Neural progenitor cell (in vitro differentiated cells): ENCODE results near the gene CCDC33. TPM values are rescaled to one million over a fixed set of nuclear protein-coding genes. Genes with fewer than 3 reads are reported as not detected.

Experiments used
- DNase-seq: peaks from one replicate; pipeline ENCODE4 v3.0.0-alpha.2; 2016; ENCODE audit warnings: low spot score
- H2AFZ ChIP-seq: fragments of 200-600 bp; sonication (generic); replicated peaks from 2 replicates; pipeline ENCODE4 v1.6.1; 2016; ENCODE audit warnings: antibody characterized with exemption
- H3F3A ChIP-seq: fragments of 200-600 bp; sonication (generic); 2 replicates; pipeline ENCODE4 v1.6.1; 2016; ENCODE audit warnings: antibody characterized with exemption, low read depth
- H3K27ac ChIP-seq: fragments of 200-600 bp; sonication (generic); 2 replicates; pipeline ENCODE4 v1.5.1; 2016; ENCODE audit warnings: mild to moderate bottlenecking
- H3K27me3 ChIP-seq: fragments of 200-600 bp; sonication (generic); 2 replicates; pipeline ENCODE4 v1.6.1; 2016; ENCODE audit warnings: mild to moderate bottlenecking, moderate library complexity
- H3K36me3 ChIP-seq: fragments of 200-600 bp; sonication (generic); 2 replicates; pipeline ENCODE4 v1.5.1; 2016
- H3K4me1 ChIP-seq: fragments of 200-600 bp; sonication (generic); 2 replicates; pipeline ENCODE4 v1.6.1; 2016; ENCODE audit warnings: mixed run types
- H3K4me2 ChIP-seq: fragments of 200-600 bp; sonication (generic); 2 replicates; pipeline ENCODE4 v1.6.1; 2016
- H3K4me3 ChIP-seq: fragments of 200-600 bp; sonication (generic); 2 replicates; pipeline ENCODE4 v1.5.1; 2016
- H3K79me2 ChIP-seq: fragments of 200-600 bp; sonication (generic); 2 replicates; pipeline ENCODE4 v1.6.1; 2016; ENCODE audit warnings: low read depth
- H3K9ac ChIP-seq: fragments of 200-600 bp; sonication (generic); 2 replicates; pipeline ENCODE4 v1.6.1; 2016
- H3K9me3 ChIP-seq: fragments of 200-600 bp; sonication (generic); 2 replicates; pipeline ENCODE4 v1.5.1; 2016; ENCODE audit warnings: low read depth
- H4K20me1 ChIP-seq: fragments of 200-600 bp; sonication (generic); 2 replicates; pipeline ENCODE4 v1.6.1; 2016; ENCODE audit warnings: low read depth
- H3K27ac Mint-ChIP-seq: 3 replicates; pipeline ENCODE4 v1.8.0; 2021; ENCODE audit warnings: mixed read lengths
- H3K27me3 Mint-ChIP-seq: 2 replicates; pipeline ENCODE4 v1.8.0; 2022; ENCODE audit warnings: low read depth, mild to moderate bottlenecking, inconsistent platforms, moderate library complexity, mixed read lengths; ENCODE audit not compliant: insufficient read depth
- H3K36me3 Mint-ChIP-seq: 3 replicates; pipeline ENCODE4 v1.8.0; 2021; ENCODE audit warnings: mixed read lengths
- H3K4me1 Mint-ChIP-seq: 3 replicates; pipeline ENCODE4 v1.8.0; 2021; ENCODE audit warnings: mixed read lengths
- H3K4me3 Mint-ChIP-seq: 3 replicates; pipeline ENCODE4 v1.8.0; 2021; ENCODE audit warnings: mild to moderate bottlenecking, moderate library complexity, mixed read lengths
- H3K9me3 Mint-ChIP-seq: 3 replicates; pipeline ENCODE4 v1.8.0; 2020; ENCODE audit warnings: mixed read lengths
- CTCF ChIP-seq: fragments of 200-600 bp; sonication (generic); IDR thresholded peaks from 2 replicates; pipeline ENCODE4 v1.5.1; 2017; ENCODE audit warnings: antibody characterized with exemption, mild to moderate bottlenecking
- EZH2 ChIP-seq: fragments of 200-600 bp; sonication (generic); IDR thresholded peaks from 2 replicates; pipeline ENCODE4 v1.6.1; 2017; ENCODE audit warnings: antibody characterized with exemption, mild to moderate bottlenecking, moderate library complexity
- EZH2phosphoT487 ChIP-seq: fragments of 200-600 bp; sonication (generic); IDR thresholded peaks from 2 replicates; pipeline ENCODE4 v1.6.1; 2017; ENCODE audit warnings: antibody characterized with exemption
- total RNA-seq: library from RNA; depleted of rRNA; stranded (reverse); fragments of >200 nt; gene quantifications from 2 replicates; pipeline ENCODE4 v1.2.3, GENCODE V29; 2015; ENCODE audit warnings: low replicate concordance

The CCDC33 gene
- total RNA-seq, 1 donor from 2014 or later, result not detected

GRCh38 chr15:74304431-74304830 is 68.3 kb downstream of the CCDC33 start:
- Mint-ChIP-seq H3K27ac (no peak overlapping the region), H3K4me3 (peak overlapping the region; percentile 71), H3K27me3 (peaks cover 37% of the 10 kb centered on the region), H3K36me3 (no peaks in the 10 kb centered on the region), H3K9me3 (peaks cover 2% of the 10 kb centered on the region), H3K4me1 (peaks cover 95% of the 10 kb centered on the region)
- Histone ChIP-seq H3K4me3 (no peak overlapping the region), H3K4me2 (peak overlapping the region; percentile 57), H3K27ac (no peak overlapping the region), H3F3A (peaks cover 55% of the 10 kb centered on the region), H3K9me3 (no peaks in the 10 kb centered on the region), H3K36me3 (no peaks in the 10 kb centered on the region), H2AFZ (no peak overlapping the region), H3K4me1 (peaks cover 84% of the 10 kb centered on the region), H3K9ac (no peak overlapping the region), H3K27me3 (peaks cover 19% of the 10 kb centered on the region), H4K20me1 (no peaks in the 10 kb centered on the region), H3K79me2 (no peaks in the 10 kb centered on the region)
- DNase-seq, result no peak
- TF ChIP-seq EZH2phosphoT487 (no peak), EZH2 (no peak), CTCF (no peak)

- Histone ChIP-seq H3K9ac (no peak overlapping the region), H3K27me3 (peaks cover 7% of the 10 kb centered on the region), H3F3A (peaks cover 58% of the 10 kb centered on the region), H3K9me3 (no peaks in the 10 kb centered on the region), H3K4me1 (peaks cover 77% of the 10 kb centered on the region), H3K27ac (no peak overlapping the region), H3K79me2 (no peaks in the 10 kb centered on the region), H3K36me3 (no peaks in the 10 kb centered on the region), H3K4me3 (no peak overlapping the region), H4K20me1 (no peaks in the 10 kb centered on the region), H2AFZ (no peak overlapping the region), H3K4me2 (no peak overlapping the region)
- Mint-ChIP-seq H3K27ac (no peak overlapping the region), H3K4me1 (peaks cover 92% of the 10 kb centered on the region), H3K9me3 (peaks cover 2% of the 10 kb centered on the region), H3K36me3 (no peaks in the 10 kb centered on the region), H3K27me3 (peaks cover 31% of the 10 kb centered on the region), H3K4me3 (peak overlapping the region; percentile 32)
- DNase-seq, result no peak
- TF ChIP-seq EZH2, result no peak
- no peak for TF ChIP-seq EZH2phosphoT487
- TF ChIP-seq CTCF, result no peak
Measured at GRCh38 chr15:74305687-74306086, 69.6 kb downstream of the CCDC33 start.

GRCh38 chr15:74306781-74307217 is 70.7 kb downstream of the CCDC33 start:
- H3K27me3 ChIP-seq, result no peaks in the 10 kb centered on the region
- H3K4me3 Mint-ChIP-seq, result peak overlapping the region; percentile 46
- peaks cover 52% of the 10 kb centered on the region for H3F3A ChIP-seq
- H3K4me1 ChIP-seq, result peaks cover 68% of the 10 kb centered on the region
- peak; percentile 59 for DNase-seq
- no peaks in the 10 kb centered on the region for H3K36me3 ChIP-seq
- H3K9ac ChIP-seq, result no peak overlapping the region
- no peak overlapping the region for H2AFZ ChIP-seq
- no peaks in the 10 kb centered on the region for H3K36me3 Mint-ChIP-seq
- H3K4me3 ChIP-seq, result no peak overlapping the region
- peaks cover 2% of the 10 kb centered on the region for H3K9me3 Mint-ChIP-seq
- peaks cover 90% of the 10 kb centered on the region for H3K4me1 Mint-ChIP-seq
- no peak overlapping the region for H3K27ac ChIP-seq
- H3K27ac Mint-ChIP-seq, result peak overlapping the region; percentile 50
- peaks cover 23% of the 10 kb centered on the region for H3K27me3 Mint-ChIP-seq
- H3K4me2 ChIP-seq, result peak overlapping the region; percentile 21
- no peaks in the 10 kb centered on the region for H3K79me2 ChIP-seq
- H3K9me3 ChIP-seq, result no peaks in the 10 kb centered on the region
- H4K20me1 ChIP-seq, result no peaks in the 10 kb centered on the region
- no peak for TF ChIP-seq EZH2phosphoT487
- no peak for TF ChIP-seq CTCF
- no peak for TF ChIP-seq EZH2
